ENCODE measurements around the gene FKBP7.
"Not testable (repeated sequence)": the region's sequence is repeated elsewhere in the genome, so short reads cannot be mapped to it uniquely, and the experiment has no call there.

Gene FKBP7

DNA sequence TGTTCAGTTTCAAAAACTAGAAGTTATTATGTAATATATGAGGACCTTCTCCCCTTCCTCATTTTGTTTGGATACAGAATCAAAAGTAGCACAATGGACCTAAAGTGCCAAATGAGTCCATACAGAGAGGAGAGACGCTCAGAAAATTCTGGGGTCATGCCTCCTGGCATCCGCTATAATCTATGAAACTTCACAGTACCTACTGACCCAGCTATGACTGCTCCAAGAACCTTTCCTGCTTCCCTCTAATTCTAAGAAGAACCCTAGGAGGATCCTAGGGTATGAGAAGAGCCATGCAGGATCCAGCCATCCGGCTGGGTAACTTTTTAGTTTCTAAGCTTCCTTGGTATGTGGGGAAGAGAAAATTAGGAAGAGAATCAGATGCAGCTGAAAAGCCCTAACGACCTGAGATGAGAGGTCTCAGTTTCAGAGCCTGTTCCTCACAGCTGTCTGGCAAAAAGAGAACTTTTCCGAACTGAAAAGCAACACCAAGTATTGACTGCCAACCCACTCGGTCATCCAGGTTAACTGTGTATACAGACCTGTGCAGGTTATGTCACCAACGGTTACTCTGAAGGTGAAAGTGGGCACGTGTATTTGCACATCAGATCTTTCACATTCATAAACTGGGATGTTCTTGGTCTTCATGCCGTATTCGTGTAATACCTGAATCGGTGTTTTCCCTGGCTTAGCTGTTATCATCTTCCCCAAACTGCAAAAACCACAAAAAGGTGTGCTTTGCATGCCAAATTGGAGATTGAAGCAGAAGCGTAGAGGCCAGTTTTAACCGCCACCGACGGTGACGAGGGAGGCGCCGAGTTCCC lies 28.5 kb downstream of the FKBP7 start:
- peak; percentile 14 for DNase-seq (ENCODE audit: low spot score)

DNA sequence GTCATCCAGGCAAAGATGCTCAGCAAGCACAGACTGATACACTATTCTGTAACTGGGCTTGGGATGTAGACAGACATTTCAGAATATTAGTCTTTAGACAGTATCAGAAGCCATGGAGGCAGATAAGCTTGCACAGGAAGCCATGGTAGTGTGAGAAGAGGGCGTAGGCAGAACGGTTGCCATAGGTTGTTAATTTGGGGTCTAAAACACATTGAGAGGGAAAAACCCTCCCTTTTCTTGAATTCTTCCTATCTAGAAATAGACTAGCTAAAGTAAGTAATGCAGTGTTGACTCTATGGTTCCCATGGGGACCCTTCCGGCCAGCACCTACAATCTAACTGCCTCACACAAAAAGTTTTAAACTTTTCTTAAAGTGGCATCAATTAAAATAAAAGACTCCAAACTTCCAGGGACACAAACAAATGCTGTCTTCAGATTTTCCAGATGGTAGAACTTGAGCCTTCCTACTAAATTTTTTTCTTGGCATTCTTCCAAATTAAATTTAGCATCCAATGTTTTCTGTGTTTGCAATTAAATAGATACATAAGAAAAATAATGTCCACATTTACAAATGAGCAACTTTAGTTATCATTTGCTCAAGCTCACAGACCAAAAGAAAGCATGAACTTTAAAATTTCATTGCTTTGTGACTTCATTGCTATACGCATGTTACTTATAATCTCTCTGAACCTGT lies 29.3 kb downstream of the FKBP7 start:
- DNase-seq (ENCODE audit: low spot score): no peak

DNA sequence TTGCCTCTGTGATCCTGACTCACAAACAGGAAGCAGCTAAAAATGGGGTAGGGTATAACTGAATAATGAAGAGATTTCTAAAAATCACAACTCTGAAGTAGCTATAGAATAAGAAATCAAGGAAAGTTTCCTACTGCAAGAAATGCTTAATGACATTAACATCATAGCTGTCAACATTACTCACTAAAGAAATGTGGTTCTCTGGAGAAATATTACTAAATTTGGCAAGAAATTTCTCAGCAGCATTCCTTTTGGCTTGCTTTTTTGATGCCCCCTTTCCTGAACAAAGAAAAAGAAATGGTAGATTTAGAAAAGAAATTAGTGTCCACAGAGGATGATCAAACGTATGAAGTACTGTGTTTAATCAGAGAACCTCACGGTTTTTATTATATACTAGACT lies 37.0 kb downstream of the FKBP7 start:
- no peak for DNase-seq (ENCODE audit: low spot score)

DNA sequence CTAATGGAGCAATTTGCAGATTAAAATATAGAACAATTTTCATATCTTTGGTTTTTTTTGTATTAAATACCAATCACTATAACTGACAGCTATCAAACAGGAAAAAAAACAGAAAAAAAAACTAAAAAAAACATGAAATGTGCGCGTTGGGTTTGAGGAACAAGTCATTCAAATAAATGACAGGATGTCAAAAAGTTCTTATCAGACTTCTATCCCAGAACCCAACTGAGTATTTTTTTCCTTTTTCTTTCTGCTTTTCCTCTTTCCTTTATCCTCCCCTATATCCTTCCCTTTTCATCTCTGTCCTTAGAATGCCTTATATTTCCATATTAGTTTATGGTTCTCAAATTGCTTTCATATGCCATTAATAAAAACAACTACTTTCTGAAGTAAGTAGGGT lies 41.7 kb downstream of the FKBP7 start:
- no peak for DNase-seq (ENCODE audit: low spot score)

DNA sequence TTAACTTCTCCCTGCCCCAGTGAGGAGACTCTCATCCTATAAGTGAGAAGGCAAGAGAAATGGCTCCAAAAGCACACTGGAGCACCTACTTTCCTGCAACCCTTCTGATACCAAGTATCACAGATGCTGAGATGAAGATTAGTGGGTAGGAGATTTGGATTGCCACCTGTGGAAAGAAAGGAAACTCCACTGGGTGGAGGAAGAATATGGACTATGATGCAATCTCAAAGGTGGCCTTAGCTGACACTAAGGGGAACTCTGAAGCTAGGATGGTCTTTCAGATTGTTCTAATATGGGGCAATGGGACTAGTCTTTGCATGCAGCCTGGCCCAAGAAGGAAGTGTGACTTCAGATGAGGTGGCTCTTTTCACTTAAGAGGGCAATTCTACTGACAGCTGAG lies 49.1 kb downstream of the FKBP7 start:
- no peak for DNase-seq (ENCODE audit: low spot score)

DNA sequence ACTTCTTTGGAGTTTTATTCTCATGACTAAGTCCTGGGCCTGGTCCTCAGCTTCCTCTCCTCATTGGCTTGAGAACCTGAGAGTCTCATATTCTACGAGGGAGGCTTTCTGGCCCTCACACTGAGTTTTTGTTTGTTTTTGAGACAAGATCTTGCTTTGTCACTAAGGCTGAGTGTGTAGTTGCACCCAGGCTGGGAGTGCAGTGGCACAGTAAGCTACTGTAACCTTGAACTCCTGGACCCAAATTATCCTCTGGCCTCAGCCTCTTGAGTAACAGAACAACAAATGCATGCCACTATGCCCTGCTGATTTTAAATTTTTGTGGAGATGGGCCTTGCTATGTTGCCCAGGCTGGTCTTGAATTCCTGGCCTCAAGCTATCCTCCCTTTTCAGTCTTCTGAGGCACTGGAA lies 50.0 kb downstream of the FKBP7 start:
- no peak for DNase-seq (ENCODE audit: low spot score)

DNA sequence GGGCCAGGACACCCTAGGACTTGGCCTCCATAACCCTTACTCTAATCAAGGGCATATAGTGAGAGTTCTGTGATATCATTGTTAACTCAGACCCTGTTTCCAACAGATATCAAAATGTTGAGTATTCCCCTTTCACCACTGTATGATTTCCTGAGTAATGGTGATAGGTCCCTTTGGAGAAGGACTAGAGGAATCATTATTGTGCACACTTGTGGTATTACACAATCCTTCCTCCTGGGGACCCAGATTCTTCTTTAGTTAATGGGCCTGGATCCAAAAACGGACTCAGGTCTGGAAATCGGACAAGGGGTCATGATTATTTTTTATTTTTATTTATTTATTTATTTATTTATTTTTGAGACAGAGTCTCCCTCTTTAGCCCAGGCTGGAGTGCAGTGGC lies 50.9 kb downstream of the FKBP7 start:
- no peak for DNase-seq (ENCODE audit: low spot score)

DNA sequence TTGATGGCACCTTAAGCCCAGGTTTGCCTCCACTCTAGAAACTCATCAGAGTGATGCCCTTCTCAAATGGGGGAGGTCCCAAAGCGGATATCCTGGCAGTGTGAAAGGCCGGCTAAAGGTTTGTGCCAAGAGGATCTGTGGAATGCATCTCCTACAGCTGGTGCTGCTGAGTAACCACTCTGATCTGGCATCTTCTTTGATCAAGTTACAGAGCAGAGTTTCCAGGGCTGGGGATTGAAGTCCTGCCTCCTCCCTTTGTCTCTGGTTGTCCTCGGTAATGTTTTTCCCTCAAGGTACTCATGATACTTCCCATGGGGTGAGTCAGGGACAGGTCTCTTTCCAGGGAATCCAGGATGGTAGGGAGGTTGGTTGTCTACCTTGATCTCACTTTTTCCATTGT lies 52.0 kb downstream of the FKBP7 start:
- no peak for DNase-seq (ENCODE audit: low spot score)

DNA sequence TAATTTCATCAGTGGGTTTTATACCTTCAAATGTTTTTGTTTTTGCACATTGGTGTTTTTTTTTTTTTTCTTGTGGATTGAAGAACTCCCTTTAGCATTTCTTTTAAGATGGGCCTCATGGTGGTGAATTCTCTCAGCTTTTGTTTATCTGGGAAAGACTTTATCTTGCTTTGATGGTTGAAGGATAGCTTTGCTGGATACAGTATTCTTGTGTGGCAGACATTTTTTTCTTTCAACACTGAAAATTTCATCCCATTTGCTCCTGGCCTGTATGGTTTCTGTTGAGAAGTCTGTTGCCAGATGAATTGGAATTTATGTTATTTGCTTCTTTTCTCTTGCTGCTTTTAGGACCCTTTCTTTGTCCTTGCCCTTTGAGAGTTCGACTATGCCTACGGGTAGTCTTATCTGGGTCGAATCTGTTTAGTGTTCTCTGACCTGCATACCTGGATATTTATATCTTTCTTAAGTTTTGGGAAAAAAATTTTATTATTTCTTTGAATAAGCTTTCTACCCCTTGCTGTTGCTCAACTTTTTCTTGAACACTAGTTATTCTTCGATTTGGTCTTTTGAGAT lies 53.1 kb downstream of the FKBP7 start:
- no peak for DNase-seq (ENCODE audit: low spot score)

DNA sequence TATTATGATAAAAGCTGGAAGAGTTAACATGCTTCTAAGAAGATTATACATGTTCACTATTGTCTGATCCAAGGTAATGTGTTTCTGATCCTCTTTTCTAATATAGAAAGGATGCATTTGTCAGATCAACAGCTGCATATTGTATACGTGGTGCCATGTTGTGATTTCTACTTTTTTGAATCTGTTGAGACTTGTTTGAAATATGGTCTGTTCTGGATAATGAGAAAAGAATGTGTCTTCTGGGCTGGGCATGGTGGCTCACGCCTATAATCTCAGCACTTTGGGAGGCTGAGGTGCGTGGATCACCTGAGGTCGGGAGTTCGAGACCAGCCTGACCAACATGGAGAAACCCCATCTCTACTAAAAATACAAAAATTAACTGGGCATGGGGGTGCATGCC lies 54.7 kb downstream of the FKBP7 start:
- not testable (repeated sequence) for DNase-seq (ENCODE audit: low spot score)

DNA sequence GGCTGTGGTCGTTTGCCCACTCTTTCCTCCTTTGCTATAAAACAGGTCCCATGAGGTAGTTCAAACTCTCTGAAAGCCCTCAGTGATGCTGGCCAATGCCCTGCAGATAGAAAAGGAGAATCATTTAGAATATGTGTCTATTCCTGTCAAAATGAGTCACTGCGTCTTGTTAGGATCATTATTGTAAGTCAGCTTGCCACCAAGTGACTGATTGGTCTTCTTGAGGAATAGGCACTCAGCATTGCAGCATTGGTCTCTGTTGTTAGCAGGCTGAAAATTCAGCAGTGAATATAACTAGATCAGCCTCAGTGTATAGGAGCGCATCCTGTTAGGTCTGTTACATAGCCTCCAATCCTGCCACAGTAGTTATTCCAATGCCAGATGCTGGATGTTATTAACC lies 56.3 kb downstream of the FKBP7 start:
- no peak for DNase-seq (ENCODE audit: low spot score)

DNA sequence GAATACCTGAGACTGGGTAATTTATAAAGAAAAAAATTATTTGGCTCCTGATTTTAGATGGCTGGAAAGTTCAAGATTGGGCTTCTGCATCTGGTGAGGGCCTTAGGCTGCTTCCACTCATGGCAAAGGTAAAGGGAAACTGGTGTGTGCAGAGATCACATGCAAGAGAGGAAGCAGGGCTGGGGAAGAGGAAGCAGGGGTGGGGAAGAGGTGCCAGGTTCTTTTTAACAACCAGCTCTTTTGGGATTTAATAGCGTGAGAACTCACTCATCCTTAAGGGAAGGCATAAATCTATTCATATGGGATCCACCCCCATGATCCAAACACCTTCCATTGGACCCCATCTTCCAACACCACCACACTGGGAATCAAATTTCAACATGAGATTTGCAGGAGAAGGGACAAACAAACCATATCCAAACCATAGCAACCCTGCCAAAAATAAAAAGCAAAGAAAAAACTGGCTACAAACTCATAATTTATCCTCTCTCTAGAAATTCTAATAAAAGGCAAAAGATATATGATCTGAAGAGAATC lies 57.9 kb downstream of the FKBP7 start:
- DNase-seq (ENCODE audit: low spot score): no peak

DNA sequence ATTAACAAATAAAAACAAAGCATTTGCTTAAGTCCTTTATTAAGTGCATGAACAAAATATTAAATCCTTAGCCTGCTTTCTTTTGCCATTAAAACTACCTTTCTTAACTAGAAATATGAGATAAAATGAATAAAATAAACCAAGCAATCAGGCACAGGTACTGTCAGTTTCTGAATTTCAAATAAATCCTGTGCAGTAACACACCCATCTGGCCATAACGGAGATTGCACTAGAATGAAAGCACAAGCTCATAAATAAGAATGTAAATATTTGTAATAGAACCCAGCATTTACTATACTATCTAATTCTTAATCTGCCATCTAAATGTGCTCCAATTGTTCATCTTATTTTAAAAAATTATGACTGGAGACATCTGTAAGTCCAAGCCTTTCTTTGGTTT lies 59.3 kb downstream of the FKBP7 start:
- DNase-seq (ENCODE audit: low spot score): no peak

DNA sequence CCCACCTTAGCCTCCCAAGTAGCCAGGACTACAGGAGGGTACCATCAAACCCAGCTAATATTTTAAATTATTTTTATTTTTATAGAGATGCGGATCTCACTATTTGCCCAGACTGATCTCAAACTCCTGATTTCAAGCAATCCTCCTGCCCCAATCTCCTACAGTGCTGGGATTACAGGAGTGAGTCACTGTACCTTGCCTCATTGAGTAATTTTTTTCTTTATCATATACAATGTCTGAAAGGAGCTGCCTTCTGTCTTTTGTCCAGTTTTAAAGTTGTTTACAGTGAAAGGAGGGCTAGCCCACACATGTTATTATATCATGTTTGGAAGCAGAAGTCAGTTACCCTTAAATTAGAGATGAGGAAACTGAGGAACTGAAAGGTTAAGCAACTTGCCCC lies 60.0 kb downstream of the FKBP7 start:
- no peak for DNase-seq (ENCODE audit: low spot score)

DNA sequence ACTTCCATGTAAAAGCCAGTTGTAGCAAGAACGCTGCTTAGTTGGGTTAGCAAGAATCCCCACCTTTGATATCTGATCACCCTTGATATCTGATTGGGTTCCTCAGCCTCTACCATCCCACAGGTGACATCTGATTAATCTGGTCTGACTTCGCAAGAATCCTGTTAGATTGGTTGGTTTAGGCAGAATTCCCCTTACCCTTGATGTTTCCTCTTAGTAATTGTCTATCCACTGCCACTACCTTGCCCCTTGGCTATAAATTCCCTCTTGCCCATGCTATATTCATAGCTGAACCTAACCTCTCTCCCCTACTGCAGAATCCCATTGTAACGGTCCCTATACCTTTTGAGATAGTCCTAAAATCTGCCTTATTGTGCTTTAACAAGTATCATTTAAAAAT lies 60.5 kb downstream of the FKBP7 start:
- DNase-seq (ENCODE audit: low spot score): no peak

DNA sequence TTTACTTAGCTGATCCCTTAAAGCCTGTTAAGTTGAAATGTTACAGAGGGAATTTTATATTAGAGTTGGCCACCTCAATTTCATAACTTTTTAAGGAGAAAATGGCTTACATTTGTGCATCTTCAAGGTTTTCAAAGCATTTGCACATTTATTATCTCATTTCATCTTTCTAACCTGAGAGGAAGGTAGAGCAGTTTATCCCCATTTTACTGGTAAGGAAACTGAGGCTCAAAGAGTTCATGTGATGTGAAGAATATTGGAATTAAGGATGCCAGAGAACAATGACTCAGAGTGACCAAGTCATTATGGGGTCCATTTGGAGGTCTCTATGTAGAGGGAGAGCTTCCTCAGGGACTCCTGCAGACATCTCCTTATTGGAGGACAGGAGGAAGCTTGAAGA lies 62.4 kb downstream of the FKBP7 start:
- DNase-seq (ENCODE audit: low spot score): no peak

DNA sequence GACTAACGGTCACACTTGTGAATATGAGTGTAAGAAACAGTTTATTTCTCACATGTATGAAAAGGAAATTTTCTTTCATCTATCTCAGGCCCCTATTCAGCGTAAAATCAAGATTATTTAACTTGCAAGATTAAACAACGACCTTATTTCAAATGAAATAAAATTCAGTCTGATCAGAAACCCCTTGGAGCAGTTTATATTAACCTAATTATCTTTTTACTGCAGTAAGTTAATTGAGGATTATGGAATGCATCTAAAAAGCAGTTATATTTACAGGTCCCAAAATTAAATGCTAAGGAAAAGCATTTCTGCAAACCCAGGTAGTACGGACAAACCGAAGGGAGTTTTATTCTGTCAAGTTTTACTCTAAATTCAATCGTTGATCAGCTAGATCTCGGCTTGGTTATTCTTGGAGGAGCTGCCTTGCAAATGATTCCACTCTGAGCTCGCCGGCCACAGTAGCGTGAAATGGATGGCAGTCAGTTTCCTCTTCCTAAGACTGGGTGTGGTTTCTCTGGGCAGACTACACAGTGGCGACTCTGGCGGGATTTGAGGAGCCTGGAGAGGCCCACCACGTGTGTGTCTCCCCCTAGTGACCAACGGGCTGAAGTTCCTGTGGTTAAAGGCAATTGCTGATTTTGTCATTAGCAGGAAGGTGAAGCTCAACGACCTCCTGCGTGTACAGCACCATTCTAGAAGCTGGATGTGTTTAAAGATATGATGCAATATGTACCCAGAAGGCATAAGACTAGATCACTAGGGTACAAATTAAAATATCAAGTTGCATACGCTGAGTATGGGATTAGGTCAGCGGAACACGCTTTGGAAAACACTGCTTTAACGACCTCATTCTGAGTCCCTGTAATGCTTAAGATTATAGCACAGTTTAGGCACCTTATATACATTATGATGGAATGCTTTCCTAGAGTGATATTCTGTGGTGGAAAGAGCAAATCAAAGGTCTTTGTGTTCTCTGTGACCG lies 63.8 kb downstream of the FKBP7 start:
- peak; percentile 83 for DNase-seq (ENCODE audit: low spot score)
